ENCODE measurements around the gene CACNA1A. TPM values are rescaled to one million over a fixed set of nuclear protein-coding genes. Genes with fewer than 3 reads are reported as not detected.

CACNA1A gene
- total and polyA plus RNA-seq, 2 of the 13 experiments (the other 11 are each of a cell fraction or from before 2014, with no cell fraction given): not detected

- no peak for TF ChIP-seq RNF219 (CRISPR knock-in tag; IDR thresholded peaks at IDR 0.05)
- 0 out of 2 replicates have a peak, but pooled peaks have one; percentile 25 for TF ChIP-seq HMG20B (CRISPR knock-in tag; conservative IDR thresholded peaks at IDR 0.05)
- TF ChIP-seq ZNF383 (CRISPR knock-in tag; IDR thresholded peaks at IDR 0.05; ENCODE audit: borderline replicate concordance): no peak
- no peak for TF ChIP-seq FOXA1 (IDR thresholded peaks at IDR 0.05)
- no peak; the same call in 1 of the 2 replicates for TF ChIP-seq FOXA1 (CRISPR knock-in tag; IDR thresholded peaks at IDR 0.05)
- no peak for TF ChIP-seq SNAPC2 (CRISPR knock-in tag; IDR thresholded peaks at IDR 0.05)
- TF ChIP-seq SKI (IDR thresholded peaks at IDR 0.05; ENCODE audit: partially characterized antibody): peak; percentile 66
- no peak for TF ChIP-seq KLF11 (CRISPR knock-in tag; IDR thresholded peaks at IDR 0.05)
- TF ChIP-seq REL (CRISPR knock-in tag; conservative IDR thresholded peaks at IDR 0.05): 0 out of 2 replicates have a peak, but pooled peaks have one; percentile 25
- peak; percentile 16; the same call in 1 of the 2 replicates for TF ChIP-seq ZNF274 (CRISPR knock-in tag; IDR thresholded peaks at IDR 0.05)
- TF ChIP-seq THAP9 (CRISPR knock-in tag; IDR thresholded peaks at IDR 0.05; ENCODE audit: borderline replicate concordance): peak; percentile 73; the same call in 1 of the 2 replicates
- TF ChIP-seq HNF1A (IDR thresholded peaks at IDR 0.05; ENCODE audit: low read depth): no peak
- TF ChIP-seq HNF1A (CRISPR knock-in tag; IDR thresholded peaks at IDR 0.05; ENCODE audit: borderline replicate concordance): peak; percentile 66; the same call in 1 of the 2 replicates
- TF ChIP-seq ZNF205 (CRISPR knock-in tag; IDR thresholded peaks at IDR 0.05): 0 out of 2 replicates have a peak, but pooled peaks have one; percentile 43
- TF ChIP-seq ZNF83 (CRISPR knock-in tag; IDR thresholded peaks at IDR 0.05; ENCODE audit: borderline replicate concordance): no peak
- no peak for TF ChIP-seq ZNF749 (CRISPR knock-in tag; IDR thresholded peaks at IDR 0.05; ENCODE audit: borderline replicate concordance)
- TF ChIP-seq ZNF800 (CRISPR knock-in tag; IDR thresholded peaks at IDR 0.05): peak; percentile 79
Measured at GRCh38 chr19:13162724-13163608, 343.3 kb downstream of the CACNA1A start (continued).

Measured in HepG2 (cell line).